Motor neuron (in vitro differentiated cells): Measurements from ENCODE around the gene DAP. TPM values are rescaled to one million over a fixed set of nuclear protein-coding genes. Genes with fewer than 3 reads are reported as not detected.

Experiments
- ATAC-seq, 8 experiments: fragments of 200-7000 bp; cut with Tn5 transposase; replicated peaks in 6 of 8; 2 replicates each; pipeline ENCODE4 v1.8.0; 2021; ENCODE audit warnings: mild to moderate bottlenecking in 8 of 8, moderate library complexity in 8 of 8
- H3K27ac ChIP-seq, 2 donors: fragments of 250-450 bp; sonication (Bioruptor Pico); 2 replicates each; pipeline ENCODE4 v1.9.0; 2021; ENCODE audit warnings: antibody characterized with exemption in 2 of 2, mild to moderate bottlenecking in 2 of 2, moderate library complexity in 1 of 2
- H3K4me1 ChIP-seq, 2 donors: fragments of 250-450 bp; sonication (Bioruptor Pico); replicated peaks in 1 of 2; 2 replicates each; pipeline ENCODE4 v1.6.1; 2021; ENCODE audit warnings: antibody characterized with exemption in 2 of 2, mild to moderate bottlenecking in 2 of 2, moderate library complexity in 1 of 2
- H3K4me3 ChIP-seq, 5 donors: fragments of 250-450 bp; sonication (Bioruptor Pico); 2 replicates each; pipeline ENCODE4 v1.9.0; 2021; ENCODE audit warnings: antibody characterized with exemption in 5 of 5, mild to moderate bottlenecking in 5 of 5, moderate library complexity in 4 of 5
- WGBS, 10 experiments: fragments of 450-650 bp; shearing (Covaris generic); methylation state at CpG; one replicate each; pipeline ENCODE4 v1.0.0; 2022; 5-methylcytosine and 5-hydroxymethylcytosine counted together
- in situ Hi-C, 9 experiments: fragments of 400-800 bp; cut with MboI; loops; one replicate each; pipeline ENCODE4 v1.15.0; 2021; ENCODE audit warnings: low sequenced_read_pairs in 9 of 9, low pct_unique_long_range_greater_than_20kb in 2 of 9; ENCODE audit not compliant: unreplicated experiment in 9 of 9
- total RNA-seq, 8 experiments: library from RNA; unstranded; fragments of 300-600 nt; gene quantifications; 2 replicates each; pipeline versions ENCODE4 v1.2.3 to v1.2.4, GENCODE V29; 2022

DAP gene
- total RNA-seq, 8 experiments from 2014 or later, result 14.3 to 75.1 (median 38.9) TPM

DNA sequence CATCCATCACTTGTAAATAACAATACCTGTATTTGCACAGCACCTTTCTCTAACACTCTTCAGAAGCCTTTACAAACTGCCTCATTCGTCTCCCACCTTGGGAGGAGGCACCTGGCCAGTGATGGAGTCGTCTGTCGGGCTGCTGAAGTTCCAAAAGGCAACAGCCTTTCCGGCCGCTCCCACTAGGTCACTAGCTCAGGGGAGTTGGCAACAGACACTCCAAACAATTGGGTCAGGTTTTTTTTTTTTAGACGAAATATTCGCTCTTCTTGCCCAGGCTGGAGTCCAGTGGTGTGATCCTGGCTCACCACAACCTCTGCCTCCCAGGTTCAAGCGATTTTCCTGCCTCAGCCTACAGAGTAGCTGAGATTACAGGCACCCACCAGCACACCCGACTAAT is 4.0 kb downstream of the DAP start:
- Histone ChIP-seq H3K4me3 (no peak overlapping the region), H3K4me1 (peaks cover 11 to 15% of the 10 kb centered on the region in 2 donors), H3K27ac (no peak overlapping the region)
- WGBS, 10 experiments, result 77 to 85% (median 82%) methylated on average over 3 to 7 of the region's 9 CpGs; no CpG with 5 or more reads in 6 of the 10 experiments
- in situ Hi-C loops, result no loop called here
- no peak for ATAC-seq

DNA sequence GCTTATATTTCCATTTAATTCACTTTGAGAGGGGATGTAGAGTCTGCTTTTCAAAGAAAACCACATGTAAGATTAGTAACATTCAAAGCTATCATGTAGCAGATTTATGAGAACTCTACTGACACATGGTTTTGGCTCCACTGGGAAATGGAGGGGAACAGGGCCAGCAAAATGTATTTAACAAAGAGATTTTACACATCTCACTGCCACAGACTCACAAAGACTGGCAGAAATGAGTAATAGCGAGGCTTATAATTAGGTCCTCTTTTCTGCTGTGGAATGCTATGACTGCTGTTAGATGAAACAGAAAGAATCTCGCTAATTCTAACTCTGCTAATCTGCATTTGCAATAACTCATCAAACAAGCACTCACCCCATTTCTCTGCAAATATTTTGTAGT is 4.5 kb downstream of the DAP start:
- H3K4me3 ChIP-seq, result no peak overlapping the region
- 0 to 100% (median 88%) methylated on average over 1 to 2 of the region's 2 CpGs; no CpG with 5 or more reads in 3 of the 10 experiments for WGBS, 10 experiments
- peaks cover 8 to 12% of the 10 kb centered on the region in 2 donors for H3K4me1 ChIP-seq
- H3K27ac ChIP-seq, result no peak overlapping the region
- in situ Hi-C loops, result no loop called here
- no peak for ATAC-seq

DNA sequence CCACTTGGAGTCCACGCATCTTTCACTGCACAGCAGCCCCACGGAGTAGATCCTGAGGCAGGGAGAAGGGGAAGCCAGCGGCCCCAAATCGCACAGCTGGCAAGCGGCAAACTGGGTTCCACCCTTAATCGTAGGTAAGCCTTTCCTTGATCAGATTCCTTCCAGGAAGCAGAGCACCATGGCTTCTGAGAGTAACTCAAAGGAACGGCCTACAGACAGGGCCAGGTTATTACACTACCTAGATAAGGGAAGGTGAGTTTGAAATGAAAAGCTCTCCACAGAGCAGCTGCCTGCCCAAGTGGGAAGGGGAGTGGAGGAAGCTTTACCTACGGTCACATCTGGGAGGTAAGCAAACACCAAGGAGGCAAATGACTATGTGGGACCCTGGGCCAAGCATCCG is 7.9 kb downstream of the DAP start:
- in situ Hi-C loops, result no loop called here
- ATAC-seq, result no peak
- Histone ChIP-seq H3K27ac (no peak overlapping the region), H3K4me3 (no peak overlapping the region), H3K4me1 (peaks cover 0 to 7% of the 10 kb centered on the region in 2 donors)
- WGBS, 10 experiments, result 93 to 100% (median 98%) methylated on average over 1 to 7 of the region's 9 CpGs; no CpG with 5 or more reads in 3 of the 10 experiments

DNA sequence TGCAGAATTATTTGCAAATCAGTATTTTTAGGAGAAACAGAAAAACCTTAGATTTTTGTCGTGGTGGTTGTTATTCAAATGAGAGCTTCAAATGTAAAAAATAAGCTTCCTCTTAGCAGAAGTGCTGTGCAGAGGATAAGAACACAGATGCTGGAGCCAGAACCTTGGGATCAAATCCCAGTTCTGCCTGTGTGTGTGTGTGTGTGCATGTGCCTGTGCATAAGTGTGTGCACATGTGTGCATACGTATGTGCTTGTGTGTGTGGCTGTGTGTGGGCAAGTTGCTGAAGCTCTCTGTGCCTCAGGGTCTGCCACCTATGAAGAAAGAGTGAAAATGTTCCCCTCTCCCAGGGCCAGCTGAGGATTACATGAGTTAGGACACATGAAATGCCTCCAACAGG is 8.6 kb downstream of the DAP start:
- in situ Hi-C loops, result no loop called here
- WGBS, 10 experiments, result 17 to 100% (median 58%) methylated on average over 1 to 2 of the region's 2 CpGs; no CpG with 5 or more reads in 4 of the 10 experiments
- peaks cover 0 to 7% of the 10 kb centered on the region in 2 donors for H3K4me1 ChIP-seq
- no peak overlapping the region for H3K27ac ChIP-seq
- H3K4me3 ChIP-seq, result no peak overlapping the region
- no peak for ATAC-seq

DNA sequence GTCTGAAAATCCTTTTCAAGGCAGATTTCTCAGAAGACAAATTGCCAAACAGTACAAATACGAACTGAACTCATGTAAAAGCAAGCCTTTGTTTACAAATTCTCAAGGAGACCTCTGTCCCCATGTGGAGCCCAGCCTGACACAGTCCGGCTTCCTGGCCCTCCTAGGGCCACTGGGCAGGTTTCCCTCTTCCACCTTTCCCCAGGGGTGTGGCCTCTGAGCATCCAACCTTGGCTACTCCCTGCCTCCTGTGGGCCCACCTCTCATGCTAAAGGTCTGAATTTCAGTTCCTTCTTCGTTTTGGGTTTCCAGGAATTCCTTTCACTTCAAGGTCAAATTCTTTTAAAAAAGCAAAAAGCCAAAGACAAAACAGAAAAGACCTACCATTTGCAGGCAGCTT is 10.1 kb downstream of the DAP start:
- Histone ChIP-seq H3K4me3 (no peak overlapping the region), H3K4me1 (no peaks in the 10 kb centered on the region), H3K27ac (no peak overlapping the region)
- WGBS, 10 experiments, result 76 to 100% (median 100%) methylated on average over 1 to 2 of the region's 3 CpGs; no CpG with 5 or more reads in 3 of the 10 experiments
- in situ Hi-C loops, result no loop called here
- ATAC-seq, result no peak

DNA sequence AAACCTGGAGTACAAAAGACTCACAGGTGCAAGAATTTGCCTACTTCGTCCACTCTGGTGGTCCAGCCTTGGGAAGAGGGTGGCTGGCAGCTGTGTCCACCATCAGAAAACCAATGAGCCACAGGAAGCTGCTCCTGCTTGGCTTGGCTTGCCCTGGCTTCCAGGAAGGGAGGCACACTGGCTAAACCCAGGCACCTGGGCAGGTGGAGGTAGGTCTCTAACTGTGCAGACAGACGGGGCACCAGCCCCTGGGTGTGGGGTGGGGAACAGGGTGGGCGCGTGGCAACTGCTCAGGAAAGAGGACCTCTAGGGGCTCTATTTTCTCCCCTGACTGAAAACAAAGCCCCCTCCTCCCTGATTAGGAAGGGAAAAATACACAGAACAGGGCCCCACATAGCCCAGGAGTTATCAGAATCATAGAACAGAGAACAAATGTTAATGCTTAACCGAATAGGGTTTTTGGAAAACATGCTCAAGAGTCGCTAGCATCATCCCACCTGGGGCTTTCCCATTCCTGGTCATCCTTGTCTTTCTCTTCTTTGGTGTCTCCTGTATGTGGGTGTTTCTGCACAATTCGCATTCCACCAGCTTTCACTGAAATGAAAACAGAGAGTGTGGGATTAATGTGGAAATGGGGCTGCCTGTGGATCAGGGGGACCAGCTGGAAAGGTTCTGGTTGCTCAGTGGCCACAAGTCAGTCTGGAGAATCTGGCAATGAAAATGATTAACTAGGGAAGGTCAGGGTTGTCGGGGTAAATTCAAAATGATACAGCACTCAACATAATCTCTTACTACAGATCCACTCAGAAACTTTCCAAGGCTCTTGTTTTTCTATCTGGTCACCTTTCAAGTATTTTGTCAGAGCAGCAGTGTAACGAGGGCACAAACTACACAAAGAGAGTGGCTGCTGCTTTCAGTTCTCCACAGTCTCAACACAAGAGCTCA is 13.1 kb downstream of the DAP start:
- no peaks in the 10 kb centered on the region for H3K4me1 ChIP-seq
- in situ Hi-C loops, result no loop called here
- 52 to 100% (median 88%) methylated on average over 1 to 5 of the region's 9 CpGs for WGBS, 10 experiments
- peak overlapping the region in 1 of 2 donors; percentile 20 for H3K27ac ChIP-seq
- no peak for ATAC-seq
- H3K4me3 ChIP-seq, result no peak overlapping the region

DNA sequence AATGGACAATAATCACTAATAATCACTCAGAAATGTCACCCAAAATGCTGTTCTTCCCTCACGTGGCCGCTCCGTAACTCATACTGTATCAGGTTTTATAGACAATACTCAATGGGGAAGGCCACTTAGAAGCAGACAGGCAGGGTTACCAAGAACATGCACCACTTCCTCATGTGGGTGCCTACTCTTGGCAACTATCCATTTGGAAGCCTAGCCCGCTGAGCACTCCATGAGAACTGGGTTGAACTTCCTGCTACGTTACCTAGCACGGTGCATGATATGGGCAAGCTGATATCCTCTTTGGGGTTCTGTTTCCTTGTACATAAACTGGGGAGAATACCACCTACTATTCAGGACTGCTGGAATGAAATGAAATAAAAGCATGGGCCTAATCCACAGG is 14.3 kb downstream of the DAP start:
- Histone ChIP-seq H3K27ac (no peak overlapping the region), H3K4me3 (no peak overlapping the region), H3K4me1 (no peaks in the 10 kb centered on the region)
- 93 to 100% (median 100%) methylated on average over 3 to 6 of the region's 6 CpGs; no CpG with 5 or more reads in 2 of the 10 experiments for WGBS, 10 experiments
- no peak for ATAC-seq
- in situ Hi-C loops, result no loop called here

DNA sequence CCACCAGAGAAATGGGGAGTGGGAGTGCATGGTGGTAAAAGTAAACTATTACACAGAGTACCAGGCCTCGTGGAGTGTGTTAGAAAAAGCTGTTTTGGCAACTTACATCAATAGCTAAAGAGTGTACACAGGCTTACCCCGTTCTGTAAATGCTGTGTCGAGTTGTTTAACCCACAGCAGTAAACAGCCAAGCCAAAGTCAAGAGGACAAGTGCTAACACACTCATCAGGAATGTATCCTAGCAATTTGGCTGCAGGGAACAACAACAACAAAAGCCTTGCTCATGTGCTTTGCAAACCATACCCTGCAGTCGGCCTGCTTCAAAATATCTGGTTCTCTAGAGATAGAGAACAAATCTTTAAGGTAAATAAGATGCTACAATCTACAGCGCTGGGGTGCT is 15.9 kb downstream of the DAP start:
- in situ Hi-C loops, result no loop called here
- Histone ChIP-seq H3K4me1 (no peaks in the 10 kb centered on the region), H3K27ac (no peak overlapping the region), H3K4me3 (no peak overlapping the region)
- WGBS, 10 experiments, result 68 to 100% (median 94%) methylated on average over 1 to 5 of the region's 5 CpGs; no CpG with 5 or more reads in 1 of the 10 experiments
- peak in 1 of 8 experiments; percentile 33 for ATAC-seq

DNA sequence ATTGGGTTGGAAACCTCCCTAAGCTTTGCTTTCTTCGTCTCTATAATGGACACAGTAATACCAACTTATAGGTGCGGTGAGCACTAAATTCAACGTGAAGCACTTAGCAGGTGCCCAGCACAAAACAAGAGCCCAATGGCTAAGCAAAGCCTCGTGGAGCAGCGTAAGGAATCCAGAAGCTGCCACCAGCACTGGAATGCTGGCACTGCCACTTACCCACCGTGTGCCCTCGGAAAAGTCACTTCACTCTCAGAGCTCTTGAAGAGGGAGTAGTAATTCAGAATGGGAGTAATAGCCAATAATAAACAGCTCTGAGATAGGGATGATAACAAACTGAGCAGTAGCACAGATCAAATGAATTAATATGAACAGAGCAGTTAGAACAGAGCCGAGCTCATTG is 16.4 kb downstream of the DAP start:
- Histone ChIP-seq H3K4me1 (no peaks in the 10 kb centered on the region), H3K27ac (no peak overlapping the region), H3K4me3 (no peak overlapping the region)
- no peak for ATAC-seq
- in situ Hi-C loops, result no loop called here
- WGBS, 10 experiments, result 80 to 100% (median 98%) methylated on average over 1 to 8 of the region's 8 CpGs; no CpG with 5 or more reads in 2 of the 10 experiments

DNA sequence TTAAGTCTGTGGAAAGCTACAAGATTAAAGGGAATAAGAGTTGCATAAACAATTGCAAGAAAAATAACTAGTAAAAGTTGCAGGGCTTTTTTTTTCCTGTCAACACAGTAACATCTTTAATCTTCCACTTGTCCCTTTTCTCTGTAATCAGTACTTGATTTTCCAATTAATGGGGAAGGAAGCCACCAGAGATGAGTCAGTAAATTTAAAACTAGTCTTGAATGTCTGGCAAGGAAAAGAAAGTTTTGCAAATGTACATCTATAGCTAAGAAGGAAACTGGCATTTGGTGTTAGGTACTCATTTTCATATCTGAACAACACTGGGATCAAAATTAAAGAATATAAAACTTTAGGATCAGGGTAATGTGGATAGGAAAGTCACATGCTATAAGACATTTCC is 17.1 kb downstream of the DAP start:
- H3K4me1 ChIP-seq, result no peaks in the 10 kb centered on the region
- in situ Hi-C loops, result no loop called here
- H3K27ac ChIP-seq, result no peak overlapping the region
- no peak overlapping the region for H3K4me3 ChIP-seq
- ATAC-seq, result no peak

DNA sequence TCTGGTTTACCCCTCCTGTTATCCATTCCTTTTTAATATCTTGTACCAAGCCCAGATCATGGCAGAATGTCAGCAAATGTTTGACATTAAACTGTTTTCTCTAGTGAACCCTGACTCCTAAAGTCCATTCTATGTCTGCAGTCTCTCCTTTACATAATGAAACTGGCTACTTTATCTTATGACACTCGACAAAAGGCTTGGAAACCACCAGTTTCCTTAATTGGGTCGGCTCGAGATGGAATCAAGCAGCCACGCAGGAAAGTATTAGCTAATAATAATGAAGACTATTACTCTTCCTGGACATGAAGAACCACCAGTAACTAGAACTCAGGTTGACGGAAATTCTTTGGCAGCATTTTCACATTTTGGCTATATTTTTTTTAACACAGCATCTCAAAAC is 17.5 kb downstream of the DAP start:
- ATAC-seq, result no peak
- no peaks in the 10 kb centered on the region for H3K4me1 ChIP-seq
- 89 to 100% (median 97%) methylated on average over 2 to 5 of the region's 5 CpGs for WGBS, 10 experiments
- no peak overlapping the region for H3K4me3 ChIP-seq
- no peak overlapping the region for H3K27ac ChIP-seq
- in situ Hi-C loops, result no loop called here

DNA sequence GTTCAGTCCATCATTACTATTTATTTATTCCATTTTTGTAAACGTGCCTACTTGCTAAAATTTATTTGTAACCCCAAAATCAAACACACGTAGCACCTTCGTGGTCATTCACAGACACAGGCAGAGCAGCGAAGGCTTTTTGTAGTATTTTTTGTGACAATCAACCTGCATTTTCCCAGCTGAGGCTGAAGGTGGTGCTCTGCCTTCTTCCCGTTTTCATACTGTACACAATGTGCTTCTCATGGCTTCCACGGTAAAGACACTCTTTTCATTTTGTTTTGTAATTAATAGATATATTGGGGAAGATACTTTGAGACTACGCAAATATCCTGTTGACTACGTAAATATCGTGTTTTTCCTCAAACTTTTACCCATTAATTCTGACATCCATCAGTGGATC is 19.4 kb downstream of the DAP start:
- in situ Hi-C loops, result no loop called here
- Histone ChIP-seq H3K4me3 (no peak overlapping the region), H3K4me1 (no peaks in the 10 kb centered on the region), H3K27ac (no peak overlapping the region)
- WGBS, 10 experiments, result 0 to 98% (median 91%) methylated on average over 1 to 9 of the region's 9 CpGs
- ATAC-seq, result no peak

DNA sequence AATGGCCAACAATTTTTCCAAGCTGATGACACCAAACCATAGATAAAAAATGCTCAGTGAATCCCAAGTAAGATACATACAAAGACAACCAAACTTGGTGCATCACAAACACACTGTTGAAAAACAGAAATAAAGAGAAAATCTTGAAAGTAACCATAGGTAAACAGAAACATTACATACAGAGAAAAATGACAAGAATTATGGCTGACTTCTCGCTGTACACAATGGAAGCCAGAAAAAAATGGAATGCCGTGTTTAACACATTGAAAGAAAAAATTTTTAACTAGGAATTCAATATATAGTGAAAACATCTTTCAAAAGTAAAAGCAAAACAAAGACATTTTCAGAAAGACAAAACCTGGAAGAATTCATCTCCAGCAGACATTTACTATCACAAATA is 20.6 kb downstream of the DAP start:
- H3K4me3 ChIP-seq, result no peak overlapping the region
- in situ Hi-C loops, result no loop called here
- H3K27ac ChIP-seq, result no peak overlapping the region
- WGBS, 10 experiments, result 50 to 100% (median 79%) methylated on average over 2 of the region's 2 CpGs
- no peaks in the 10 kb centered on the region for H3K4me1 ChIP-seq
- no peak for ATAC-seq

DNA sequence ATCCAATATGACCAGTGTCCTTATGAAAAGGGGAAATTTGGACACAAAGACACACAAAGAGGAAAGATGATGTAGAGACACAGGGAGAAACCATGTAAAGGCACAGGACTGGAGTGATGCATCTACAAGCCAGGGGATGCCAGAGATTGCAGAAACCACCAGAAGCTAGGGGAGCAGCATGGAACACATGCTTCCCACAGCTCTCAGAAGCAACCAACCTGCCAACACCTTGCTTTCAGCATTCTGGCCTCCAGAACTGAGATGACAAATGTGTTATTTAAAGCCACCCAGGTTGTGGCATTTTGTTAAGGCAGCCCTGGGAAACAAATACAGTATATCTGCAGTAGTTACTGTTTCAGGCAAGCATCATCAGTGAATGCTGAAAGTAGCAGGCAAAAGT is 23.2 kb downstream of the DAP start:
- ATAC-seq, result no peak
- H3K4me3 ChIP-seq, result no peak overlapping the region

More for the DNA sequence above, 23.2 kb downstream of the DAP start:
- in situ Hi-C loops, result no loop called here
- Histone ChIP-seq H3K4me1 (no peaks in the 10 kb centered on the region), H3K27ac (no peak overlapping the region)
